HepG2 (cell line): ENCODE data around the gene PROX1.

Experiments
- ARNT ChIP-seq: fragments of 450-650 bp; IDR thresholded peaks from 2 replicates; pipeline ENCODE4 v1.6.1; 2017
- ATF1 ChIP-seq: IDR thresholded peaks from 2 replicates; pipeline ENCODE4 v1.6.1; 2016; ENCODE audit warnings: mild to moderate bottlenecking, control low read depth
- CHD4 ChIP-seq: fragments of 200-600 bp; sonication (generic); IDR thresholded peaks from 2 replicates; pipeline ENCODE4 v1.7.0; 2017; ENCODE audit warnings: mild to moderate bottlenecking, low read length, borderline replicate concordance
- SRSF9 ChIP-seq: fragments of 200-400 bp; formaldehyde crosslinking; IDR thresholded peaks from 2 replicates; pipeline ENCODE4 v1.6.1; 2018; ENCODE audit warnings: borderline replicate concordance, mild to moderate bottlenecking, low read depth, low read length; ENCODE audit not compliant: insufficient read depth, poor library complexity, severe bottlenecking
- ZSCAN29 ChIP-seq: sonication (generic); formaldehyde crosslinking; conservative IDR thresholded peaks from 2 replicates; pipeline ENCODE4 v1.4.0; 2020; ENCODE audit warnings: mild to moderate bottlenecking, missing genetic modification reagents
- TF ChIP-seq, protein P1 (sequence below), 2 experiments: IDR thresholded peaks; 2 replicates each; pipeline ENCODE4 v1.6.1; 2011 to 2012; ENCODE audit warnings: low read length in 2 of 2, borderline replicate concordance in 1 of 2, low read depth in 1 of 2, mild to moderate bottlenecking in 1 of 2, moderate library complexity in 1 of 2

DNA sequence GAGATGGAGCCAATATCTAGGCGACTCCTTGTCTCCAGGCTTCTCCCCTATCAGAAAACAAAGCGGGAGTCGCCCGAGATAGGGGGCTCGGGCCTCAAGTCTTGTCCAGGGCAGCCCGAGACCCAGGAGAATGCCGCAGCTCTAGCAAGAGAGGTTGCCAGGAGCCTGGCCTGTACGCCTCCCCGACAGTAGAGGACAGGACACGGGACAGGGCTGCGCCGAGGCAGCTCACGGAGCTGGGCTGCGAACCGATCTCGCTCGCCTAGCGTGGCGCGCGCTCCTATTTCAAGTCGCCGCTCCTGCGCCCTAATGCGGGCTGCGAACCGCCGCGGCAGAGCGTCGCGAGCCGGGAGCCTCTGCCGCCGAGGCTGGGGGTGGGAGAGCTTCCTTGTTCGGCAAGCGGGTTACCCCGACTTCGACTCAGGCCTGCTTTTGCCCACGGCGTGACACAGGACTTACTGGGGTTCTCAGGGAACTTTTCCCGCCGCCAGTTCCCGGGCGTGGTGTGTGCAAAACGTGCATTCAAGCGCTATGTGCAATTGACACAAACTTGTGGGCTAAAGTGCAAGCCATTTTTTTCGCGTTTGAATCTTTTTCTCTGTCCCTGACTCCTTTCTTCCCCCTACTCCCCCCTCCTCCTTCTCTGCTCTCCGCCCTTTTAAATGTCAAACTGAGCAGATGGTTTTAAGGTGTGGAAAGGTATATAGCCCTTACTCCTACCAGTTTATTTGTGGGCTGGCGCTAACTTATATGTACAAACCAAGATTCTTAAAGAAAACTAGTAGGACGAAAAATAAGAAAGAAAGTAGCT lies 2.4 kb upstream of the PROX1 start:
- TF ChIP-seq CHD4 (no peak), ZSCAN29 (CRISPR knock-in tag) (no peak), ATF1 (no peak), SRSF9 (no peak), ARNT (no peak)
- TF ChIP-seq, protein P1, sequence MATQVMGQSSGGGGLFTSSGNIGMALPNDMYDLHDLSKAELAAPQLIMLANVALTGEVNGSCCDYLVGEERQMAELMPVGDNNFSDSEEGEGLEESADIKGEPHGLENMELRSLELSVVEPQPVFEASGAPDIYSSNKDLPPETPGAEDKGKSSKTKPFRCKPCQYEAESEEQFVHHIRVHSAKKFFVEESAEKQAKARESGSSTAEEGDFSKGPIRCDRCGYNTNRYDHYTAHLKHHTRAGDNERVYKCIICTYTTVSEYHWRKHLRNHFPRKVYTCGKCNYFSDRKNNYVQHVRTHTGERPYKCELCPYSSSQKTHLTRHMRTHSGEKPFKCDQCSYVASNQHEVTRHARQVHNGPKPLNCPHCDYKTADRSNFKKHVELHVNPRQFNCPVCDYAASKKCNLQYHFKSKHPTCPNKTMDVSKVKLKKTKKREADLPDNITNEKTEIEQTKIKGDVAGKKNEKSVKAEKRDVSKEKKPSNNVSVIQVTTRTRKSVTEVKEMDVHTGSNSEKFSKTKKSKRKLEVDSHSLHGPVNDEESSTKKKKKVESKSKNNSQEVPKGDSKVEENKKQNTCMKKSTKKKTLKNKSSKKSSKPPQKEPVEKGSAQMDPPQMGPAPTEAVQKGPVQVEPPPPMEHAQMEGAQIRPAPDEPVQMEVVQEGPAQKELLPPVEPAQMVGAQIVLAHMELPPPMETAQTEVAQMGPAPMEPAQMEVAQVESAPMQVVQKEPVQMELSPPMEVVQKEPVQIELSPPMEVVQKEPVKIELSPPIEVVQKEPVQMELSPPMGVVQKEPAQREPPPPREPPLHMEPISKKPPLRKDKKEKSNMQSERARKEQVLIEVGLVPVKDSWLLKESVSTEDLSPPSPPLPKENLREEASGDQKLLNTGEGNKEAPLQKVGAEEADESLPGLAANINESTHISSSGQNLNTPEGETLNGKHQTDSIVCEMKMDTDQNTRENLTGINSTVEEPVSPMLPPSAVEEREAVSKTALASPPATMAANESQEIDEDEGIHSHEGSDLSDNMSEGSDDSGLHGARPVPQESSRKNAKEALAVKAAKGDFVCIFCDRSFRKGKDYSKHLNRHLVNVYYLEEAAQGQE (IDR thresholded peaks at IDR 0.05; ENCODE audit: borderline replicate concordance in 1 of 2, low read depth in 1 of 2, low read length in 2 of 2): no peak
